ENCODE results near the gene RPN1. TPM values are rescaled to one million over a fixed set of nuclear protein-coding genes. Genes with fewer than 3 reads are reported as not detected.

The RPN1 gene
- total RNA-seq, 2 experiments from 2014 or later = 123 to 149 TPM

DNA sequence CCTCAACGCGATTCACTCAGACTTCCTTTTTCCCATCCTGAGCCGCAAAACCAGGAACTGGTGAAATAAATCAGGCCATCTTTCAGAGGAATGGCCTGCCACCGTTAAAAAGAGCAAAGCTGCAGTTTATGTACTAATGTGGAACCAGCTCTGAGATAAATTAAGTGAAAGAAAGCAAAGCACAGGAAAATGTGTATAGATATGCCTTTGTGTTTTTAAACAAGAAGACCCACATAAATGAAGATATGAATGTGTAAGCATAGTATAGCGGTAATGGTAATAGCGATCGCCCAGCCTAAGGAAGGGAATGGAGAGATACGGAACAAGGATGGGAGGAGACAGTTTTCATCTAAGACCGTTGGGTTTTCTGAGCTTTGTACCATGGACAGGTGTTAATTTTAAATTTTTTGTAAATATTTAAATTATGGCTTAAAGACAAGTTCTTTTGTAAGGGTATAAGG is 30.8 kb upstream of the RPN1 start:
- no peaks in the 10 kb centered on the region for H3K9me2 ChIP-seq (ENCODE audit: insufficient read depth, low read length)
- no peaks in the 10 kb centered on the region for H3K9me3 ChIP-seq (ENCODE audit: low read length)
- peaks cover 5% of the 10 kb centered on the region; the same call in 1 of the 2 replicates for H3K79me2 ChIP-seq (ENCODE audit: insufficient read depth, low read depth, low read length)
- no peak for DNase-seq (ENCODE audit: low spot score)
- peaks cover 20% of the 10 kb centered on the region for H3K4me1 ChIP-seq (ENCODE audit: insufficient read depth, low read length, poor library complexity, severe bottlenecking)
- intact Hi-C loops (cut with micrococcal nuclease; ENCODE audit: unreplicated experiment) = loop anchor here (2.0 to 5.0 kb wide), 4 partner anchors 31 to 196 kb away; partner anchors contain the start of genes ACAD9 and RPN1
- H3K4me3 ChIP-seq (ENCODE audit: low read depth, low read length, poor library complexity, severe bottlenecking) = peak overlapping the region; percentile 74
- TSS peak; percentile 88 for BruUV-seq (replicated peaks)
- no peak for TF ChIP-seq EZH2phosphoT487 (IDR thresholded peaks at IDR 0.05; ENCODE audit: borderline replicate concordance, low read depth, low read length)
- TF ChIP-seq, protein P1, sequence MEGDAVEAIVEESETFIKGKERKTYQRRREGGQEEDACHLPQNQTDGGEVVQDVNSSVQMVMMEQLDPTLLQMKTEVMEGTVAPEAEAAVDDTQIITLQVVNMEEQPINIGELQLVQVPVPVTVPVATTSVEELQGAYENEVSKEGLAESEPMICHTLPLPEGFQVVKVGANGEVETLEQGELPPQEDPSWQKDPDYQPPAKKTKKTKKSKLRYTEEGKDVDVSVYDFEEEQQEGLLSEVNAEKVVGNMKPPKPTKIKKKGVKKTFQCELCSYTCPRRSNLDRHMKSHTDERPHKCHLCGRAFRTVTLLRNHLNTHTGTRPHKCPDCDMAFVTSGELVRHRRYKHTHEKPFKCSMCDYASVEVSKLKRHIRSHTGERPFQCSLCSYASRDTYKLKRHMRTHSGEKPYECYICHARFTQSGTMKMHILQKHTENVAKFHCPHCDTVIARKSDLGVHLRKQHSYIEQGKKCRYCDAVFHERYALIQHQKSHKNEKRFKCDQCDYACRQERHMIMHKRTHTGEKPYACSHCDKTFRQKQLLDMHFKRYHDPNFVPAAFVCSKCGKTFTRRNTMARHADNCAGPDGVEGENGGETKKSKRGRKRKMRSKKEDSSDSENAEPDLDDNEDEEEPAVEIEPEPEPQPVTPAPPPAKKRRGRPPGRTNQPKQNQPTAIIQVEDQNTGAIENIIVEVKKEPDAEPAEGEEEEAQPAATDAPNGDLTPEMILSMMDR (conservative IDR thresholded peaks at IDR 0.05; ENCODE audit: low read length) = no peak
- ChIA-PET CTCF (ENCODE audit: unreplicated experiment) (interaction anchor here (0.6 kb wide), 1 partner anchor 27 kb away, joined by 3 read pairs; no protein-coding TSS in a partner anchor), POLR2A (interaction anchor here (0.7 to 2.6 kb wide), 8 partner anchors 8 to 113 kb away, joined by 3 to 11 read pairs (median 4); partner anchors contain the start of gene RPN1)
- H3K4me2 ChIP-seq (ENCODE audit: low read length) = peak overlapping the region; percentile 98
- H2AFZ ChIP-seq (ENCODE audit: low read length) = peak overlapping the region; percentile 94
- H4K20me1 ChIP-seq (ENCODE audit: insufficient read depth, low read length) = no peaks in the 10 kb centered on the region
- peak overlapping the region; percentile 81 for H3K27ac ChIP-seq (ENCODE audit: low read depth, low read length, poor library complexity, severe bottlenecking)
- H3K36me3 ChIP-seq (ENCODE audit: insufficient read depth, low read length) = no peaks in the 10 kb centered on the region

DNA sequence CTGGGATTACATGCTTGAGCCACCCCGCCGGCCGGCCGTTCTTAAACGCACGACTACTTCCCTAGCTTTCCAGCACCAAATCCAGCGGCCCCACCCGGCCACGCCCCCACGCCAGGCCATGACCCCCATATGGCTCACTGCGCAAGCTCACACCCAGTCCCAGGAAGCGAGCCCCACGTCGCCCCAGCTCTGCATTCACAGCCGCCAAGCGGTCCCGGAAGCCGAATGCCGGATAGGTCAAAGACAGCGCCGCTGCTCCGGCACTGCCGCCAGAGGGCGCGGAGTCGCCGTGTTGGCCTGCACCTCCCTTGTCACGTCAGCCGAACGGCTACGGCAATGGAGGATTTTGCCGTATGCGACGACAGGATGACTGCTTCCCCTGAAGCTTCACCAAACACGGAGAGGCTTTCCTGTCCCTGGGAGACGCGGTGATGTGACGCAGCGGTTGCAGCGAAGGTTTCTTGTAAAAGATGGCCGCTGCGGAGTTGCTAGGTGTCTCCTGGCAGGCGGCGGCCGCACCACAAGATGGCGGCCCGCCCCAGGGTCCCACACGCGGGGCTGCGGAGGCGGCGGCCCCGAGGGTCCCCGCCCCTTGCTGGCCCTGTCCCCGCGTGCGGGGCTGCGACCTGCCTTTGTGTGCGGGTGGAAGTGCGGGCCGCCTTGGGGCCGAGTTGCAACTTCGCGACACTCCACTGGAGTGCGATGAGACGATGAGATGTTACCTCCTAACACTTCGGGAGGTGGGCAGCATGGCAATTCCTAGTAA is 30.2 kb upstream of the RPN1 start:
- intact Hi-C loops (cut with micrococcal nuclease; ENCODE audit: unreplicated experiment) = loop anchor here (1.0 to 5.0 kb wide), 6 partner anchors 30 to 197 kb away; partner anchors contain the start of genes ACAD9, RAB7A and RPN1
- Histone ChIP-seq H3K4me3 (ENCODE audit: low read depth, low read length, poor library complexity, severe bottlenecking) (peak overlapping the region; percentile 74), H3K36me3 (ENCODE audit: insufficient read depth, low read length) (no peaks in the 10 kb centered on the region), H3K79me2 (ENCODE audit: insufficient read depth, low read depth, low read length) (peaks cover 5% of the 10 kb centered on the region; the same call in 1 of the 2 replicates), H3K4me2 (ENCODE audit: low read length) (peak overlapping the region; percentile 98), H2AFZ (ENCODE audit: low read length) (peak overlapping the region; percentile 94), H3K4me1 (ENCODE audit: insufficient read depth, low read length, poor library complexity, severe bottlenecking) (peaks cover 23% of the 10 kb centered on the region), H3K27ac (ENCODE audit: low read depth, low read length, poor library complexity, severe bottlenecking) (peak overlapping the region; percentile 81), H3K9me2 (ENCODE audit: insufficient read depth, low read length) (no peaks in the 10 kb centered on the region), H4K20me1 (ENCODE audit: insufficient read depth, low read length) (no peaks in the 10 kb centered on the region), H3K9me3 (ENCODE audit: low read length) (no peaks in the 10 kb centered on the region)
- CTCF ChIA-PET (ENCODE audit: unreplicated experiment) = interaction anchor here (0.6 to 1.5 kb wide), 6 partner anchors 28 to 114 kb away, joined by 3 to 5 read pairs (median 3); partner anchors contain the start of gene RAB7A
- BruUV-seq (replicated peaks) = no TSS peak
- POLR2A ChIA-PET = interaction anchor here (0.6 to 2.6 kb wide), 20 partner anchors 9 to 1624 kb away, joined by 3 to 11 read pairs (median 4); partner anchors contain the start of genes ACAD9, RAB7A and RPN1
- TF ChIP-seq, protein P1 (conservative IDR thresholded peaks at IDR 0.05; ENCODE audit: low read length) = peak; percentile 89
- TF ChIP-seq EZH2phosphoT487 (IDR thresholded peaks at IDR 0.05; ENCODE audit: borderline replicate concordance, low read depth, low read length) = no peak
- peak; percentile 98 for DNase-seq (ENCODE audit: low spot score)
